RWPE1 (cell line): ENCODE data around the gene LITAFD.
A peak's percentile ranks its signal among the peaks of the same experiment; 100 is the strongest.
"Not testable (repeated sequence)": the region's sequence is repeated elsewhere in the genome, so short reads cannot be mapped to it uniquely, and the experiment has no call there.

Experiments used
- CTCF ChIA-PET: fragments of 350-600 bp; sonication (Branson Sonifier 250); formaldehyde crosslinking; extraction: SDS; loops from one replicate; lab custom pipeline; 2021; lab: Yijun Ruan, JAX
- POLR2A ChIA-PET: fragments of 400-600 bp; formaldehyde crosslinking; extraction: SDS; loops from one replicate; lab custom pipeline; 2020; ENCODE audit warnings: antibody characterized with exemption; ENCODE audit not compliant: low non-redundant PET; lab: Yijun Ruan, JAX
- DNase-seq: peaks from one replicate; pipeline ENCODE4 v3.0.0; 2012; ENCODE audit warnings: low spot score
- H3K27ac ChIP-seq: fragments of 450-650 bp; 2 replicates; pipeline ENCODE4 v1.5.1; 2017
- CTCF ChIP-seq: fragments of 450-650 bp; conservative IDR thresholded peaks from 2 replicates; pipeline ENCODE4 v1.5.1; 2017; ENCODE audit warnings: low read depth, mild to moderate bottlenecking

The LITAFD gene

GRCh38 chr16:8872967-8873865, 8.9 kb upstream of the LITAFD start:
- POLR2A ChIA-PET = no interaction called here
- DNase-seq = no peak
- peak overlapping the region; percentile 92 for H3K27ac ChIP-seq
- TF ChIP-seq CTCF = peak; percentile 24; the same call in 1 of the 2 replicates
- CTCF ChIA-PET = interaction anchor here (0.6 to 1.1 kb wide), 6 partner anchors 30 to 1184 kb away, joined by 3 to 7 read pairs (median 3); no protein-coding TSS in a partner anchor

- POLR2A ChIA-PET, DNase-seq: not testable (repeated sequence)
- H3K27ac ChIP-seq = peak overlapping the region; percentile 92
- CTCF ChIA-PET = interaction anchor here (0.6 to 1.1 kb wide), 7 partner anchors 29 to 236 kb away, joined by 3 to 7 read pairs (median 4); no protein-coding TSS in a partner anchor
These were observed 8.3 kb upstream of the LITAFD start for GRCh38 chr16:8873866-8874195.

- POLR2A ChIA-PET = no interaction called here
- CTCF ChIA-PET = interaction anchor here (0.6 kb wide), 2 partner anchors 141 to 169 kb away, joined by 5 read pairs; no protein-coding TSS in a partner anchor
- H3K27ac ChIP-seq = peak overlapping the region; percentile 92
- no peak for TF ChIP-seq CTCF
- DNase-seq = no peak
These were observed 7.8 kb upstream of the LITAFD start for GRCh38 chr16:8874388-8874787.

GRCh38 chr16:8875317-8875716, 6.8 kb upstream of the LITAFD start:
- H3K27ac ChIP-seq, DNase-seq, POLR2A ChIA-PET, CTCF ChIA-PET: not testable (repeated sequence)

GRCh38 chr16:8877894-8878522, 4.1 kb upstream of the LITAFD start:
- TF ChIP-seq CTCF = no peak
- peak; percentile 62 for DNase-seq
- CTCF ChIA-PET = no interaction called here
- H3K27ac ChIP-seq = peak overlapping the region; percentile 77
- POLR2A ChIA-PET = interaction anchor here (3.1 kb wide), 1 partner anchor 9 kb away, joined by 14 read pairs; the partner anchor contains the start of gene CARHSP1

GRCh38 chr16:8878523-8878911, 3.6 kb upstream of the LITAFD start:
- DNase-seq = peak; percentile 89
- H3K27ac ChIP-seq = peak overlapping the region; percentile 77
- ChIA-PET CTCF (no interaction called here), POLR2A (interaction anchor here (3.1 kb wide), 1 partner anchor 10 kb away, joined by 14 read pairs; the partner anchor contains the start of gene CARHSP1)
- TF ChIP-seq CTCF = no peak

GRCh38 chr16:8880839-8881510, 1.2 kb upstream of the LITAFD start:
- no peak overlapping the region for H3K27ac ChIP-seq
- POLR2A ChIA-PET = interaction anchor here (3.1 kb wide), 1 partner anchor 12 kb away, joined by 14 read pairs; the partner anchor contains the start of gene CARHSP1
- DNase-seq = no peak
- CTCF ChIA-PET = interaction anchor here (0.6 to 1.7 kb wide), 13 partner anchors 7 to 218 kb away, joined by 3 to 9 read pairs (median 5); partner anchors contain the start of gene CARHSP1
- no peak for TF ChIP-seq CTCF
